Uterus (tissue), 2 donors: ENCODE data around the gene GATAD2A.

Experiments used
- CTCF ChIP-seq, 4 experiments: fragments of 200-600 bp in 2 of 4; fragments of 450-650 bp in 2 of 4; sonication (generic) in 2 of 4; IDR thresholded peaks; one replicate each; pipeline ENCODE4 v1.5.1; 2016 to 2019; ENCODE audit warnings: antibody characterized with exemption in 4 of 4, mild to moderate bottlenecking in 2 of 4, moderate library complexity in 1 of 4
- POLR2A ChIP-seq, 2 donors: fragments of 450-650 bp; IDR thresholded peaks; one replicate each; pipeline ENCODE4 v1.6.1; 2016; ENCODE audit warnings: antibody characterized with exemption in 2 of 2, mild to moderate bottlenecking in 1 of 2, moderate library complexity in 1 of 2

GRCh38 chr19:19361075-19361594 lies 44.3 kb upstream of the GATAD2A start:
- TF ChIP-seq CTCF (IDR thresholded peaks at IDR 0.05) (peak; percentile 62 to 78 (median 75)), POLR2A (IDR thresholded peaks at IDR 0.05) (no peak)
